GM10847 (cell line): Measurements from ENCODE around the gene RPUSD4.

Experiments
- POLR2A ChIP-seq: IDR thresholded peaks from 2 replicates; pipeline ENCODE4 v1.6.1; 2011; ENCODE audit not compliant: insufficient read length; ENCODE audit errors: extremely low read depth

RPUSD4 gene

DNA sequence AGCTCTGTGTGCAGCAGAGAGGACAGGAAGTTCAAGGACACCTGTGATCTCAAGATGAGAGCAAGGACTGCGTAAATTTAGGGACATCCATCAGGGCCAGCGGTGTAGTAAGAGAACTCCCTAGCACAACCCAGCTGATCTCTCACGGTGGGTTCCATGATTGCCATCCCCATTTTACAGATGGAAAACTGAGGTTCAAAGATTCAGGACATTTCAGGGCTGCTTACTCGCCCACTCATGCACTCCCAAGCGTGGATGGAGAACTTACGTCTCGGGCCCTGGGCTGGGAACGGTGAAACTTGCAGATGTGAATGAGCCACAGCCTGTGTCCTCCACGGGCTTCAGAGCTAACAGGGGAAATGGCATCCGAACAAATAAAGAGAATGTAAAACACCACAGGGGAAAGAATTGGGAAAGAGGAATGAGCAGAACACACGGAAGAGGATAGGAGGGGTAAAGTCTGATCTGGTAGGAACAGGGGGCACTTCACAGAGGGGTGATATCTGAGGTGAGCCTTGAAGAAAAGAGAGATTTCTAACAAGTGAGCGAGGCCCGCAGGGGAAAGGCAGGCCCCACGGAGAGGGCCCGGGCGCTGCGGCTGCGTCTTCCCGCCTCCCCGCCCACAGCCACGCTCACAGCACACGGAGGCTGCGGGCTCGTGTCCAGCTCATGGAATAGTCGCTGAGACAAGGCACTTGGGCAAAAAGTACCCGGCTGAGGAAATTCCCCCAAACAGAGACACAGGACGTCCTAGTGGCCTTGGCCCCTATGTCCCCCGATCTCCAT lies 55.9 kb downstream of the RPUSD4 start:
- no peak for TF ChIP-seq POLR2A

DNA sequence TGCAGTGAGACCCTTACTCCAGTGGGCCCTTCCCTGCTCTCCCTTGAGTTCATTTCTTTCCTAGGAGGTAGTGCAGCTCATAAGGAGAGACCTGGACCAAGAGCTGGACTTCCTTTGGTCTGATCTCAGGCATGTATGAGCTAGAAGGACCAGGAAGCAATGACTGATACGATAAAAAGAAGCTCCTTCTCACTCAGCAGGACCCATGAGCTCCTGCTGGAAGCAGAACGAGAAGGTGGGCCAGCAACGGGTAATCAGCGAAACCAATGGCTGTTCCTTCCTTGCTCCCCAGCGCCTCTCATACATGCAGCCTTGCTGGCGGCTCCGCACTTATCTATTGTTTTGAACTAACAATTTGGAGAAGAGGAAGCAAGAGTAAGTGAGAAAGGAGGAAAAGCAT lies 56.8 kb downstream of the RPUSD4 start:
- TF ChIP-seq POLR2A = no peak

DNA sequence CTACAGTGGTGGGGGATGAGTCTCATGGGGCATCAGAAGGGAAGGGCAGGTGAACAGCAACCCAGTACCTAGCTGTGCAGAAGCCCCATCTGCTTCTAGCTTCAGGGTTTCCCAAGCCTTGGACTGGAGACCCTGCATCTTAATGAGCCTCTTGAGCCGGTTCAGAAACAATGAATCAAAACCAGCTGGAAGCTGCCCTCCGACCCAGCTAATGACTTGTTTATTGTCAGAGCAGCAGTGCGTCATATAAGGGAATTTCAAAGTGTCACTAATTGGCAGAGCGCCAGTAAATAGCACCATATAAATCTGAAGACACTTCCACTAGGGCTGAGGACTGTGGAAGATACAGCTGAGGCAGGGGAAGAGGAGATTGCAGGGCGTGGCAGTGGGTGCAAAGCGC lies 57.5 kb downstream of the RPUSD4 start:
- no peak for TF ChIP-seq POLR2A

DNA sequence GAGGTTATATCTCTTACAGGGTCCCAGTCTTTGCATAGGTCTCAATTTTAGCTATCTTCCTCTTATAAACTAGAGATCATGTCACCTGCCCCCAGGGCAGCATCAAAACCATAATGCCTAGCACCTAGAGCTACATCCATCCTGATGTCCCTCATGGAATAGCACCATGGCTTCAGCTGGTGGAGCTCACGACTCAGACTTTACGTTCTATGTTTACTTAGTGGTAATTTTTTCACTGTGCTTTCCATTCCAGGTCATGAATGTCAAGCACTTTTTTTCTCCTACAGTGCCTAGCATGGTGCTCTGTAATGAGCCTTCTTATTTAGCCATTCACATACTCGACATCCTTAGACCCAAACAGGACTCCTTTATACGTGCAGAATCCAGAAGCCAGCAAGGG lies 58.4 kb downstream of the RPUSD4 start:
- no peak for TF ChIP-seq POLR2A

DNA sequence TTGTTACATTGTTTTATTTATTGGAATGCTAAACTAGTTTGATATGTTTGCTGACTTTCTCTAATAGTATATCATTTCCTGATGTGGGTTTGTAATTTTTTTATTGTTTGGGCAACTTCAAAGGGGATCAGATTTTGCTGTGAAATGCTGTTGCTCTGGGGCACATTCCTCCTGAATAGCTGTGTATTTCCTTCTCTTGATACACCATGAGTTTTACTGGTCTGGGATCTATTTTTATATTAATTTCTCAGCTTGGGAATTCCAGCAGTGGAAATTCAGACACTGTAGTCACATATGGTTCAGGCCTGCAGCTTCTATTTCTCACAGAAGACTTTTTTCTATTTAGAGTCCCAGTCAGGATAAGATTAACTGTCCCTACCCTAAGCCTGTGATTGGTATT lies 58.9 kb downstream of the RPUSD4 start:
- TF ChIP-seq POLR2A = no peak

DNA sequence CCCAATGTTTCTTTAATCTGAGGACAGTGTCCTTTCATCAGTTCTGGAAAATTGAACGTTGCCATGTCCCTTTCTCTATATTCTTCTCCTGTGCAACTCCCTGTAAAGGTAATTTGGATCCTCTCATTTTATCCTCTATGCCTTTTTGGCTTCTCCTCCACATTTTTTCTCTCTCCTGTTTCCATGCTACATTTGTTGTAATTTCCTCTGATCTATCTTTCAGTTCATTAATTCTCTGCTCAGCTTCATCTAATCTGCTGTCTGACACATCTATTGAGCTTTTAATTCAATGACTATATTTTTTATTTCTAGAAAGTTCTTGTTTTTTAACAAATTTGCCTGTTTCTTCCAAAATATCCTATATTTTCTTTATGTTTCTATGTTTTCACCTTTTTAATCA lies 59.3 kb downstream of the RPUSD4 start:
- no peak for TF ChIP-seq POLR2A
